Activated CD8-positive, alpha-beta memory T cell treated with anti-CD3 and anti-CD28 coated beads for 36 hours (primary cell): ENCODE data around the gene GBP7. TPM values are rescaled to one million over a fixed set of nuclear protein-coding genes. Genes with fewer than 3 reads are reported as not detected.

Experiments
- total RNA-seq, 2 experiments: library from RNA; stranded (reverse); gene quantifications; one replicate each; pipeline ENCODE4 v1.2.3, GENCODE V29; 2021

The GBP7 gene
- total RNA-seq, 2 experiments from 2014 or later: 0.08 TPM; not detected in 1

Other genes starting within 250 kb of the GBP7 start
- 10 to 100 TPM; 63.1 to 64.6 TPM for gene KYAT3, start 183.4 kb downstream of the GBP7 start, total RNA-seq
- gene RBMXL1, start 183.4 kb downstream of the GBP7 start, total RNA-seq: 10 to 100 TPM; 30.7 to 31.5 TPM
- 1 to 10 TPM; 9.4 to 9.8 TPM for gene GBP3, start 153.1 kb downstream of the GBP7 start, total RNA-seq
- gene GBP1, start 110.8 kb downstream of the GBP7 start, total RNA-seq: 10 to 100 TPM; 59.6 to 61.6 TPM
- gene GBP2, start 49.9 kb downstream of the GBP7 start, total RNA-seq: 100 to 1,000 TPM; 194 to 197 TPM
- gene GBP4, start 22.9 kb upstream of the GBP7 start, total RNA-seq: 10 to 100 TPM; 24.4 to 31.4 TPM
- gene GBP5, start 96.9 kb upstream of the GBP7 start, total RNA-seq: 10 to 100 TPM; 97.0 to 99.1 TPM
- gene GBP6, start 188.1 kb upstream of the GBP7 start, total RNA-seq: under 1 TPM; 0.21 to 0.25 TPM